ENCODE results near the gene TRPM5. TPM values are rescaled to one million over a fixed set of nuclear protein-coding genes. Genes with fewer than 3 reads are reported as not detected.

TRPM5 gene
- total and polyA plus RNA-seq, 3 donors from 2014 or later: 0.46 to 1.1 (median 0.94) TPM

- intact Hi-C loops (cut with DNase I; ENCODE audit: low total_unique reads): loop anchor here (5.0 kb wide), 1 partner anchor 109 kb away; no protein-coding TSS in a partner anchor
- Histone ChIP-seq H3K36me3 (ENCODE audit: low read depth, missing control alignments) (no peaks in the 10 kb centered on the region), H3K4me1 (peaks cover 3% of the 10 kb centered on the region), H3K27me3 (no peaks in the 10 kb centered on the region), H3K4me3 (no peak overlapping the region), H3K9me3 (no peaks in the 10 kb centered on the region), H3K27ac (no peak overlapping the region)
- DNase-seq: no peak
- 84 to 88% methylated on average over 18 of the region's 18 CpGs for WGBS, 2 donors
- TF ChIP-seq CTCF (IDR thresholded peaks at IDR 0.05) (no peak), POLR2A (IDR thresholded peaks at IDR 0.05) (no peak)
Observed at GRCh38 chr11:2416765-2417164, 27.5 kb downstream of the TRPM5 start.

- H3K4me1 ChIP-seq: peaks cover 3% of the 10 kb centered on the region
- no peaks in the 10 kb centered on the region for H3K9me3 ChIP-seq
- TF ChIP-seq POLR2A (IDR thresholded peaks at IDR 0.05) (no peak), CTCF (IDR thresholded peaks at IDR 0.05) (no peak)
- DNase-seq: no peak
- intact Hi-C loops (cut with DNase I; ENCODE audit: low total_unique reads): loop anchor here (5.0 kb wide), 1 partner anchor 108 kb away; no protein-coding TSS in a partner anchor
- H3K4me3 ChIP-seq: no peak overlapping the region
- 88 to 91% methylated on average over 22 to 34 of the region's 34 CpGs for WGBS, 2 donors
- no peak overlapping the region for H3K27ac ChIP-seq
- no peaks in the 10 kb centered on the region for H3K27me3 ChIP-seq
- no peaks in the 10 kb centered on the region for H3K36me3 ChIP-seq (ENCODE audit: low read depth, missing control alignments)
Observed at GRCh38 chr11:2415601-2416380, 28.5 kb downstream of the TRPM5 start.

GRCh38 chr11:2415171-2415570 lies 29.1 kb downstream of the TRPM5 start:
- H3K9me3 ChIP-seq: no peaks in the 10 kb centered on the region
- H3K27ac ChIP-seq: no peak overlapping the region
- no peaks in the 10 kb centered on the region for H3K4me1 ChIP-seq
- no peak for DNase-seq
- H3K4me3 ChIP-seq: no peak overlapping the region
- H3K27me3 ChIP-seq: no peaks in the 10 kb centered on the region
- TF ChIP-seq POLR2A (IDR thresholded peaks at IDR 0.05) (no peak), CTCF (IDR thresholded peaks at IDR 0.05) (no peak)
- H3K36me3 ChIP-seq (ENCODE audit: low read depth, missing control alignments): no peaks in the 10 kb centered on the region
- intact Hi-C loops (cut with DNase I; ENCODE audit: low total_unique reads): loop anchor here (5.0 kb wide), 1 partner anchor 108 kb away; no protein-coding TSS in a partner anchor
- WGBS, 2 donors: 90 to 98% methylated on average over 13 to 28 of the region's 28 CpGs

GRCh38 chr11:2414616-2415015 lies 29.7 kb downstream of the TRPM5 start:
- H3K27me3 ChIP-seq: no peaks in the 10 kb centered on the region
- no peak for DNase-seq
- H3K4me1 ChIP-seq: no peaks in the 10 kb centered on the region
- no peak for TF ChIP-seq POLR2A (IDR thresholded peaks at IDR 0.05)
- no peak for TF ChIP-seq CTCF (IDR thresholded peaks at IDR 0.05)
- no peaks in the 10 kb centered on the region for H3K9me3 ChIP-seq
- WGBS, 2 donors: 93 to 96% methylated on average over 23 to 35 of the region's 35 CpGs
- H3K4me3 ChIP-seq: no peak overlapping the region
- no peak overlapping the region for H3K27ac ChIP-seq
- no peaks in the 10 kb centered on the region for H3K36me3 ChIP-seq (ENCODE audit: low read depth, missing control alignments)
- intact Hi-C loops (cut with DNase I; ENCODE audit: low total_unique reads): loop anchor here (5.0 kb wide), 2 partner anchors 107 to 222 kb away; no protein-coding TSS in a partner anchor

Measured in testis (tissue), 3 donors.